ENCODE data around the gene PPP2R2C.

Gene PPP2R2C

DNA sequence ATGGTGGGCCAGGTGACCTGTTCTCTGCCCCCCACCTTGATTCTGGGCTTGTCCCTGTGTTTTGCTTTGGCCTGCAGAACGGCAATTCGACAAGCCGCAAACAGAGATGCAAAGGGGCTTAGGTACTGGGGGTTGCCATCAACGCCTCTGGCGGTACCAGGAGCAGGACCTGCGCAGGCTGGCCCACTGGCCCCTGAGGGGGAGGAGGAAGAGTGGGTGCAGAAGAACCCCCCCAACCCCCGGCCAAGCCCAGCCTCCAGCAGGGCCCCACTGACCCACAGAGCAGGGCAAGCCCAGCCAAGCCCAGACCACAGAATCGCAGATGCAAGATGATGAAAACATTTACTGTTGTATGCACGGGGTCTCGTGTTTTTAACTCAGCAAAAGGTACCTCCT, 89.4 kb downstream of the PPP2R2C start:
- no peak for DNase-seq (ENCODE audit: low read depth, low spot score)

DNA sequence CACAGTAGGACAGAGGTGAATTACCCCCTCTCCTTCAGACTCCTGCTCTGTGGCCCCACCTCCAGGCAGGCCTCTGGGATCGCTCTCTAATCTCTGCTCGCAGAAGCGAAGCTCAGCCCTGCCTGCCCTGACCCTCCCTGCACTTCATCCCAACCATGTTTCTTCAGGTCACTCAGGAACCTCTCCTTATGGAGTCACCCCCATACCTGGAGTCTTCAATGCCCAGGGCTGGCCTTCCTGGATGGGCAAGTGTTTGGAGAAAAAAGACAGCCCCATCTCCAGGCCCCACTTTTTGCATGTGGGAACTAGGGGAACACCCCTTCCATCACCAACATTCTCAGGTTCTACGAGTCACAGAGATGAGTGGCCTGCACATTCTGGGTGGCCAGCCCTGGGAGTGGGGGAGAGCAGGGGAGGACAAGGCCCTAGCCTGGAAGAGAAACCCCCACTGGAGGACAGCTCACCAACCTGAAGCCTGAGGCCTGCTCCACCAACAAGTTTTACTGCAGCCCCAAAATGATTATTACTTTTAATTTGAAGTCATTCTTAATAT, 90.8 kb downstream of the PPP2R2C start:
- DNase-seq (ENCODE audit: low read depth, low spot score), result no peak

DNA sequence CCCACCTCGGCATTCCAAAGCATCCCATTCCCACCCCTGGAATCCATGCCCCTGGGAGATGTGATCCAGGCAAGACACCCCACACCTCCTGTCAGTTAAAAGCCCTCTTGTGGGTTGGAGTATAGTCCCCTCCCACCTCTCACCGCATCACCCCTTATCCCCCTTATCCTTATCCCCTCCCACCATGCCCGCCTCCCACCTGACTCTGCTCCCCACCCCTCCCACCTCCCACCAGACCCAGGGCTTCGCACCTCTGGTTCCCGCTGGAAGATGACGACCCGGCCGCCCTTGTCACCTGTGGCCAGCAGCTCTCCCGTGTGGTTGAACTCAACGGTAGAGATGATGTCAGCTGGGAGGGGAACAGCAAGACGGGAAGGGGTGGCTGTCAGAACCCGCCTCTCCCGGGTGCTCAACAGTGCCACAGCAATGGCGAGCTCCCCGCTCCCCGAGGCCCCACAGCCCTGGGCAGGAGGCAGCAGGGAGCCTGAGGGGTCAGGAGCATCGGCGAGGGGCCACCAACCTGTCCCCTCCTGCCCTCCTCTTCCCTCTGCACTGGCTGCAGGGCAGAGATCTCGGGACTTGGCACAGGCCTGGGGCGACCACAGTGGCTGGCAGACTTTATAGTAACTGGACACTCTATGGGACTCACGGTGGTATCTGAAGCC, 91.5 kb downstream of the PPP2R2C start:
- no peak for DNase-seq (ENCODE audit: low read depth, low spot score)

DNA sequence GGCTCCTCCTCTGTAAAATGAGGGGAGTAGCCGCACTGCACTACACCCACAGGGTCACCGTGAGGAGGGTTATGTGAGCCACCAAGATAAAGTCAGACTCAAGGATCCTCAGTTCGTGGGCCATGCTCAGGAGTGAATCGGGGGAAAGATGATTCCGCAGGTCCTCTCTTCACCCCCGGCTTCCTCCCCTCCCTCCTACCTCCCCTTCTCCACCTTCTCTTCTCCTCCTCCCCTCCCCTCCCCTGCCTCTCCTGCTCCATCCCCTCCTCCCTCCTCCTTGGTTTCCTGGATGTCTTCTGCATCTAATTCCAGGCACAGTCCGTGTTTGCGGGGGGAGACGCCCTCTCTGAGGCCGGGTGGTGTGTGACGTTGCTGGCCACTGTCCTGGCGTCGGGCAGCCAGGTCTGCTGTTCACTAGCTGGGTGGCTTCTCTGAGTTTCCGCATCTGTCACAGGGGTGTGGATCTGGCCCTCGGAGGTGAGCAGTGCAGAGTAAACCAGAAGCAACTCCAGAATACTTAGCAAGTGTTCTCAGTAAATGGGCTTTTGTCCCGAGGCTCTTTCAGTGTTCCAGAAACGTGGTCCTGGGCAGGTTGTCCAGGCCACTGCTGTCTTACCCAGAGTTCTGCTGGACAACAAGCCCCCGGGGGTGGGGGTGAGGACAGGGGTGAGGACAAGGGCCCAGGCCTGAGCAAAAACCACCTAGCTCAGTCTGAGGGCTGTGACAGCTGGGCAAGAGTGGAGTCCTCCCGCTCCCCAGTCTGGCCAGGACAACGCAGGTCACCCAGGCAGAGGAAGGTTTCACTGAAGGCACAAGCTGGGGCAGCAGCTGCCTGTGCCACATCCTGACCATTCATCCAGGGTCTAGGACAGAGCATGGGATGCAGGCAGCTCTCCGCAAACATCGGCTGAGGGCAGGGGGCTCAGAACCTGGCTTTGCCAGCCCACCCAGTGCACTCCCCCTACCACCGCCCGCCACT, 92.4 kb downstream of the PPP2R2C start:
- DNase-seq (ENCODE audit: low read depth, low spot score), result no peak

DNA sequence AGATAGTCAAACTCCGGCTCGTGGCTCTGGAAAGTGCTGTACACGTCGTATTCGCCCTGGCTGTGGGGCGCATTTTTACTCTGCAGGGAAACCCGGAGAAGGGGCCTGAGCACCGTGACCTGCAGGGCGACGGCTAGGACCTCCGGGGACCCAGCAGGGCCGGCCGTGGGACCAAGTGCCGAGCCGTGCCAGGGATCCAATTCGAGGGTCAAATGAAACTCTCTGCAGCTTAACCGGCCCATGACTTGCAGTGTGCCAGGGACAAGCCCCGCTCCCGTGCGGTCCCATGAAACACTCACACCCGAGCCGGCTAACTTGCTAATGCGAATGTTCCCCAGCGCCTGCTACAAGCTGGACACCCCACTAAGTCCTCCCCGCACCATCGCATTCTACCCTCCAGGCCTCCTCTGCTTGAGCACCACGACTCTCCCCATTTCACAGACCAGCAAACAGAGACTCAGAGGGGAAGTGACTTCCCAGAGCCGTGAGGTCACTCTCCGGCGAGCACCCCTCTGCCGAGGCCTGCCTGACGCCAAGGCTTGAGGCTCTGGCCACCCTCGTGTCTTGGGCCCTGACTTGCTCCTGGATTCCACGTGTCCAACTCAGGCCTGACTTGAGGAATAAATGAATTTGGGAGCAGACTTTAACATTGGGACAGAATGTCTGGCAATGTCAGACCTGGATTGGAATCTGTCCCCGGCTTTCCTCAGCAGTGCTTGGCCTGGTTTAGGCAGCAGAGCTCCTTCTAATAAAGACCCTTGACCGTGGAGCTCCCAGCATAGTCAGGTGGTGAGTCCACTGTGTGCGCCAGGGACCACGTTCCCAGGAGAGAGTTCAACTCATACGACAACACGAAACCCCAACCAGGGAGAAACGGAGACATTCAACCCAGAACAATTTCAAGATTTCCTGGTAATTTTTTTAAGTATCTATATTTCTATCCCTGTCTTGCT, 93.6 kb downstream of the PPP2R2C start:
- no peak for DNase-seq (ENCODE audit: low read depth, low spot score)

DNA sequence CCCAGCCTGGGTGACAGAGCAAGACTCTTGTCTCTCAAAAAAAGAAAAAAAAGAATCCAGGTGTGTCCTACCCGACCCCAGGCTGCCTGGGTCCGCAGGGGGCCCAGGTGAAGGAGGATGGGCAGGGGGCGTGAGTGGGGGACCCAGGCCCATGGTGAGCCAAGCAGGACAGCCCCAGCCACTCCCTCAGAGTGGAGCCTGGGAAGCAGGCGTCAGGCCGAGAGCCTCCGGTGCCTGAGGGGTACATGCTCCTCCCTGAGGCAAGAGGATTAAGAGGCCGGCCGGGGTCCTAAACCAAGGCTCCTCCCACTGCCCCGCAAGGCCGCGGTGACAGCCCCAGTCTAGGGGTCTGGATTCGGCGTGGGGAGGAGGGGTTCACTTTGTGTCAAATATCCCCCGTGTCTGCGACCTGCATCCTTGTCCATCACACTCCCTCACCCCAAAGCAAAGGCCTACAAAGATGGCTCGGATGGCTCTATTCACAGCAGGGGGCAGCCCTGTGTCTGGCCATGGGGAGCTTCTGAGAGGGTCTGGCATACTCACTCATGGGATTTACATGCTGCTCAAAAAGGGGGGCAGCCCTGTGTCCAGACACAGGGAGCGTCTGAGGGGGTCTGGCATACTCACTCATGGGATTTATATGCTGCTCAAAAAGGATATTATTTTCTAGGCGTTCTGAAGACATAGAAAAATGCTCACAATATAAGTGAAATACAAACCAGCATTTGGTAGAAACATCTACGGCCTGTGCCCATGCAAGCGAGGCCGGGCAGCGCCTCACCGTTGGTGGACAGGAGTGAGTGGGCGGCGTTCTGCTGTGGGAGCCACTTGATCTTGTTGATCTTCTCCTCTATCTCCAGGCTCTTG, 94.6 kb downstream of the PPP2R2C start:
- no peak for DNase-seq (ENCODE audit: low read depth, low spot score)

DNA sequence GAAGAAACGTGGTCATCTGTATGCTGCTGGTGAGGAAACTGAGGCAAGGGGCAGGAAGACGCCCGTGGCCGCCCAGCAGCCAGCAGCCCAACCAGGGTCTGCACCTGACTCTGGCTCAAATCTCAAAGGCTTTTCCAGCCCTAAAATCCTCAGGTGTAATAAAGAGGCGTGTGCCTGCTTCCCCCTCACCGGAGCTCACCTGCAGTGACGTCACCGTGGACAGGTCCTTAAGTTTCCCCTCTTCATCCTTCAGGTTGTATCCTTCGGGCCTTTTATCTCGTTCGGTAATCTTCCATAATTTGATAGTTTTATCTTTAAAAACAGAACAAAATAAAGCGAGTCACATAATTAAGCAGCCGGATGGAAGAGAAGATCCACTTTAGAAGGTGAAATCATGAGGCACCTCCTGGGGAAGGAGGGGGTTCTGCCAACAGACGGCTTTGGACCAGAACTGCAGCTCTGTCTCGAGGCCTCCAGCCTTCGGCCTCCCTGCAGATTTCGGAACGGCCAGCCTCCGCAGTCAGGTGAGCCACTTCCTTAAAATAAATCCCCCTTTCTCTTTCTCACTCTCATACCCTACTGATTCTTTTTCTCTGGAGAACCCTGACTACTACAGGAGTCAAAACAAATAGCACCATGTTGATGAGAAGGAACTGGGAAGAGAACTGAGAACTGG, 96.7 kb downstream of the PPP2R2C start:
- DNase-seq (ENCODE audit: low read depth, low spot score), result no peak

DNA sequence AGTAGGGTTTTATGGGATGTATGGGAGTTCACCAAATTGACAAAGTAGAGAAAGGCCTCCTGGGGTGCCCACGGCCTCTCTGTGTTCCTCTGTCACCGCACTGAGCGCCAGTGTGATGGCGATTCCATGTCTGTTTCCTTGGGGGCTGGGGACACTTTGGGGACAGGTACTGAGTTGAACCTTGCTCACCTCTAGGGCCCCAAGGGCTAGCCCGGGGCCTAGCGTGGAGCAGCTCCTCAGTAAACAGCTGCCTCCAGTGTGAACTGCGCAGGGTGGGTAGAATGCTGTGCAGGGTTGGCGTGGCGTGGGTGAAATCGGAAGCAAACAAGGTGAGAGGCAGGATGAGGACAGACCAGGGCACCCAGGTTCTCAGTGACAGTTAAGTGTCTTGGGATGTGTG, 97.8 kb downstream of the PPP2R2C start:
- DNase-seq (ENCODE audit: low read depth, low spot score), result no peak

DNA sequence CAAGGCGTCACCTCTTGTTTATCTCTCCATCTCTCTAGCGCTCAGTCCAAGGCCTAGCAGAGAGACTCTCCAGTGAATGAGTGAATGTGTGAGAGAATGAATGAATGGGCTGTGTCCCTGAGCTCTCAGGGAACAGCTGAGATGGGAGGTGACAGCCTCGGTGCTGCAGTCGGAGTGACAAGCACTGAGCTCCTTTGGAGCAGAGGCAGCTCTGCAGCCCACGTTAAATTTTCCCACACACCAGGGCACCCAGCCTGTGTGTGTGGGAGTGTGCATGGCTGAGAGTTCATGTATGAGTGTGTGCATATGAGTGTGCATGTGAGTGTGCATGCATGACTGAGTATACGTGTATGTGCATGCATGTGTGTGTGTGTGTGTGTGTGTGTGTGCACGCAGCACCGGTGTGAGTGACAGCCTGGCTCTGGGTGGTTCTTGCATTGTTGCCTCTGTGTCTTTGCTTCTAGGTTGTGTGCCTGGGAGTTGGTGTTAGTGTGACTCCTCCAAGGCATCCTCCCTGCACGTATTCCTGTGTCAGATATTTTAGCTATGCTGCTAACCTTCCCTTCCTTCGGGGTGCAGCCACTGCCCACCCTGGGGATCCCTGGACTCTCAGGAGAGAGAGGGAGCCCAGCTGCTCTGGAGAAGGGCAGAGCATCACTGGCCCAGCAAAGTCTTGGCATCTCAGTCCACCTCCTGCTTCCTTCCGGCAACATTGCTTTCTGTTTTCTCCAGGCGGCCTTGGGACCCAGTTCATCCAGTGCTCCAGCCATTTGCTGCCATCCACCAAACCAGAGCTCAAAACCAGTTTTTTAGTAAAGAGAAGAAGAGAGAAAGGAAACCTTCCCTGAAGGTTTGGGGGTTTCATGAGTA, 98.6 kb downstream of the PPP2R2C start:
- no peak for DNase-seq (ENCODE audit: low read depth, low spot score)

DNA sequence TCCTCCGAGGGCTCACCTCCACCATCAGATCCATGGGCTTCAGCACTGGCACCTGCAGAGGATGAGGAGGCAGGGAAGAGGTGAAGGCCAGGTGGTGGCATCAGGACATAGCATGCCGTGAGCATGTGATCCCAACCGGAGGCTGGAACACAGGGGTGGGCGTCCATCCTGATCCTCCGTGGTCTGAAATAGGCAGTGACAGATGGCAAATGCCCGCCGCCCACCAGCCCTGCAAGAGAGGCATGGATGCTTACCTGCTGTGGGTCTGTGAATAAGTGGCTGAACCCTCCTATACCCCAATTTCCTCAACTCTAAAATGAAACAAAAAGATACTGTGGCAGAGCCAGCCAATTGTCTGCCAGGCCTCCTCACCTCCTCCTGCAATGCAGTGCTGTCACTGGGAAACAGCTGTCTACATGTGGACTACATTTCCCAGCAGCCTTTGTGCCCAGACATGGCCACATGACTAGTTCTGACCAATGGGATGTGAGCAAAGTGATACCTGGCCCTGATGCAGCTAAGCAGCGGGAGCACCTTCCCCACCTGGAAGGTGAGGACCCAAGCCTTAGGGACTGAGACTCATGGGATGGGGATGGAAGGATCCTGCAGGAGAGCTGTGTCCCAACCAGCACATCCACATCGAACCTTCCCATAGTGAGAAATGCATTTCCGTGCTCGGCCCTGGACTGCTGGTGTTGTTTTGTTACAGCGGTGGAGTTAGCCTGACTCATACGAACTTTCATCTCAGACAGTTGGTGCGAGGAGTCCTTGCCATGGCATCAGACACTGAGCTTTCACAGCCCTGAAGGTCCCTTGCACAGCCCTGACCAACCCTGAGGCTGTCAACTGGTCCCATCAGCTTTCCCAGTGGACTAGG, 99.5 kb downstream of the PPP2R2C start:
- DNase-seq (ENCODE audit: low read depth, low spot score), result no peak

DNA sequence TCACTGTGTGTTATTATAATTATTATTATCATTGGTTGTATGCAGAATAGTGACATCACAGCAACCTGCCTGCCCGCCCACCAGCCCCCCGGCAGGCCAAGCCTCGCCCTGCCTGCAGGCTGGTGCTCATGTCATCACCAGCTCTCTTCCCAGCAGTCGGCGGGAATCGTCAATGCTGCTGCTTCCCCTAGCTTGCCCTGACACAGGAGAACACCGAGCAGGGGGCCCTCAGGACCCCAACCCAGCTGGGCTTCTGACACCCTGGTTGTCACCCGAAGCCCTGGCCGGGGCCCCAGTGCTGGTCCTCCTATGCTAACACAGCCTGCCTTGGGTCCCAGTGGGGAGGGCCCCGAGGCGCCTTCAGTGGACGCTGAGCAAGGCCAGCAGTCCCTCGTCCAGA, 100.6 kb downstream of the PPP2R2C start:
- no peak for DNase-seq (ENCODE audit: low read depth, low spot score)

DNA sequence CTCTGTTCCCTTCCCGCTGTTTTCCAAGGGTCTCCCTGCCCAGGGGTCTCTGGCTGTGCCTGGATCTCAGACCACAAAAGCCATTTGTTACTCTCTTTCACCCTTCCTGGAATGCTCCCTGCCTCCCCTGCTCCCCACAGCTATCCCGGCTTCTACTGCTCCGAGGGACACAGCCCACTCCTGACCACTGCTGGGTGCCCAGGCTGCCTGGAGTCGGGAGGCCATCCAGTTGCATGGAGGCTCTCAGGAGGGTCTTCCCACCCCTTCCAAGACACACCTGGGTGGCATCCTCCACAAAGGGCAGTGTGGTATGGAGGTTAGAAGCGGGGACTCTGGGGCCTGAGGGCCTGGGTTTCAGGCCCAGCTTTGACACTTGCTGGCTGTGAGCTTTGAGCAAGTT, 101.1 kb downstream of the PPP2R2C start:
- DNase-seq (ENCODE audit: low read depth, low spot score), result no peak

DNA sequence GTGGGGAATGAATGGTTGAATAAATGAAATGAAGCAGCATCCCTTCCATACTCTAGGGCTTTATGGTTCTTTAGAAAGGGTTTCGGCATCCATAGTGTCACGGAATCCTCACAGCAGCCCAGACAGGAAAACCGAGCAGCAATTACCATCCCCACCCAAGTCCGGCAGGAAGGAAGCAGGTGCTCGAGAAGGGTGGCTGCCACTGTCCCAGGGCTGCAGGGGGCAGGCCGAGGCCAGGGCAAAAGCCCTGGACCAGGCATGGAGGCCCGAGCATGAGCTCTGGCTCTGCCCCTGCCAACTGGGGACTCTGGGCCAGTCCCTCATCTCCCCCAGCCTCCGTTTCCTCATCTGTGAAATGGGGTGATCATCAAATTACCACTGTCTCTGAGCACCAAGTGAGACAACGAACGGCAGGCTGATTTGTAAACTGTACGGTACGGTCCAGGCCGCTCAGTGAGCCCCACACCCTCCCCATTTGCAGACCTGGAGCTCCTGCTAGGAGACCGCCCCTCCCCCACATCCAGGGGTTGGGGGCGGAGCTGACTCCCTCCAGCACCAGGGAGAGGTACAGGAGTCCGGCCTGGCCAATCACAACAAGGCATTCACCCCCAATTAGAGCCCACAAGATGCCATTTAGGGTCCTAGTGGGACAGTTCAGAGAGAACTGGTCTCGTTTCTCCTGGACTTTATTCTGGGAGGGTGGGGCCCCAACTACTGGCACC, 102.3 kb downstream of the PPP2R2C start:
- DNase-seq (ENCODE audit: low read depth, low spot score), result no peak

DNA sequence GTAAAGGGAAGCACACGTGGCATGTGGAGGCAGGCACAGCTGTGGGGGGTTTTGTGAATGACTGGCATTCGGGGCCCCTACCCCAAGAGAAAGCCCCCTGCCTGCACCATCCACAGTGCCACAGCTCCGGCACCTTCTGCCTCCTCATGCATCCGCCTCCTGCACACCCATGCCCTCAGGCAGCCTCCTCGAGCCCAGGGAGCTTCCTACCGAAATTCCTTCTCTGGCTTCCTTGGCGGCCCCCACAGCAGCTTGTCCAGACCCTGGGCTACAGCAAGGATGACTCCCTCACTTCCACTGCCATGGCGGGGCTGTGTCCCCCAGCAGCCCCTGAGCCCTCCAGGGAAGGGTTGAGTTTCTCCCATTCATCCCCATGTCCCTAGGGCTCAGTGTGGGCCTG, 102.9 kb downstream of the PPP2R2C start:
- no peak for DNase-seq (ENCODE audit: low read depth, low spot score)

DNA sequence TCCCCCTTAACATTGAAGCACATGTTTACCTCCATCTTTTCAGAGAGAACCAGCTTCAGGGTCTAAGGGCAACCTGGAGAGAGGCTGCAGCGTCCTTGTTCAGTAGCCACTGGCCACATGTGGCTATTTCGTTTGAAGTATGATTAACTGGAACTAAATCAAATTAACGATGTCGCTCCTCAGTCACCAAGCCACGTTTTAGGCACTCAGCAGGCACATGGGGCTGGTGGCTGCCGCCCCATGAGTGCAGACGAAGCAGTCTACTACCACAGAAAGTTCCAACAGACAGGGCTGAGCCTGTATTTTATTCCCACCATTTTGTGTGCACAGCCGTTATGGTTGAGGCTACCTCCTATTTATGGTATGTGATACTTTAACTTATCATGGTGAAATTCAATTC, 103.4 kb downstream of the PPP2R2C start:
- DNase-seq (ENCODE audit: low read depth, low spot score), result no peak

DNA sequence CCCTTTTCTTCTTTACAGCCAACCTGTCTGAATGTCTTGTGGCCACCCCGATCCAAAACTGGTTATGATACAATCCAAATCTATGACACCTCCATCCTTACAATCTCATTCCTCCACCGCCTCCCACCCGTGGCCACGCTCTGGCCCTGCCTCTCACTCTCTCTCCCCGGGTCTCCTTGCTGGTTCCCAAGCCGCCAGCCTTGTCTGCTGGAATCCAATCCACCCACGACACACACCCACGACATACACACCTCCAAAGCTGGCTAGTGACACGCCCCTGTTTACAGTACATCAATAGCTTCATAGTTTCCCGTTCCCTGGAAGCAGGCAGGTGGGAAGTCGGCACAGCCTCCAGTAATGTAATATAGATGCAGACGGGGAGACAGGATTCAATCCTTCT, 103.8 kb downstream of the PPP2R2C start:
- DNase-seq (ENCODE audit: low read depth, low spot score), result no peak

DNA sequence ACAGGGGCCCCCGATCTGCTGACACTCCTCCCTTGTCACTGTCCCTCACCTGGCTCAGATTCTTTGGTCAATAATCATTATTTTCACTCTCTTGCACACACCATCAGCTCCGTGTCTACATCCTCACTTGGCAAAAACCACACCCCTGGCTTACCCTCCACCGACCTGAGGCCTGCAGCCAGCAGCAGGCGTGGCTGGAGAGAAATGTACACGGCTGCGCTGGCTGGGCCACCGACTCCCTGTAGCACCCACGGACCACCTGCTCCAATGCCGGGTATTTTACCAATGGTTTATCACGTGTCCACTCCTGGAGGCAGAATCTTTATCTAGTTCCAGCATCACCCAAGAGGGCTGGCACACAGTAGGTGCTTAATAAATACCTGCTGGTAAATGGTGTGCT, 104.3 kb downstream of the PPP2R2C start:
- DNase-seq (ENCODE audit: low read depth, low spot score), result no peak

Data from smooth muscle cell of the brain vasculature (primary cell).